HG03025 (cell line): ENCODE data around the gene MCCD1.

Source experiments
- ATAC-seq: cut with Tn5 transposase; IDR thresholded peaks from one replicate; pipeline ENCODE4 v1.9.1; 2021; ENCODE audit warnings: mild to moderate bottlenecking, moderate library complexity; ENCODE audit not compliant: unreplicated experiment, low FRiP score

Gene MCCD1

GRCh38 chr6:31567531-31568370 lies 39.0 kb downstream of the MCCD1 start:
- ATAC-seq: no peak

GRCh38 chr6:31568537-31568961 lies 39.8 kb downstream of the MCCD1 start:
- ATAC-seq: no peak

GRCh38 chr6:31569861-31570536 lies 41.2 kb downstream of the MCCD1 start:
- no peak for ATAC-seq

- ATAC-seq: no peak
These were observed 43.5 kb downstream of the MCCD1 start, which contains the start of gene LTA for GRCh38 chr6:31572041-31572911. Gene LTA, plus strand, starts transcription at chr6:31572289. Its CDS starts 454 bp downstream, at chr6:31572743.

GRCh38 chr6:31573239-31574105 lies 44.7 kb downstream of the MCCD1 start:
- no peak for ATAC-seq

- no peak for ATAC-seq
These were observed 45.6 kb downstream of the MCCD1 start for GRCh38 chr6:31574106-31575061.

GRCh38 chr6:31575335-31575901 lies 46.7 kb downstream of the MCCD1 start, which contains the start of gene TNF:
Gene TNF, plus strand, starts transcription at chr6:31575565. Its CDS starts 177 bp downstream, at chr6:31575742.
- no peak for ATAC-seq

GRCh38 chr6:31575952-31576685 lies 47.4 kb downstream of the MCCD1 start:
- ATAC-seq: no peak

- ATAC-seq: no peak
These were observed 48.3 kb downstream of the MCCD1 start for GRCh38 chr6:31576897-31577578.

- ATAC-seq: no peak
These were observed 48.8 kb downstream of the MCCD1 start for GRCh38 chr6:31577579-31577966.

- no peak for ATAC-seq
These were observed 49.7 kb downstream of the MCCD1 start for GRCh38 chr6:31578184-31579118.

- no peak for ATAC-seq
These were observed 50.4 kb downstream of the MCCD1 start for GRCh38 chr6:31579119-31579505.
